Endothelial cell of umbilical vein (primary cell): ENCODE measurements around the gene AUTS2. TPM values are rescaled to one million over a fixed set of nuclear protein-coding genes. Genes with fewer than 3 reads are reported as not detected.

Experiments used
- BruUV-seq: library from RNA; stranded (reverse); fragments of 400-500 nt; replicated peaks from 2 replicates; lab custom pipeline; 2021; lab: Mats Ljungman, UMichigan
- CTCF ChIA-PET: fragments of 300-600, 350-600 bp; sonication (Branson Sonifier 250); formaldehyde crosslinking; loops from one replicate; lab custom pipeline; 2021; ENCODE audit warnings: antibody characterized with exemption, inconsistent platforms; lab: Charles Lee
- POLR2A ChIA-PET: fragments of 300-600, 350-600 bp; sonication (Branson Sonifier 250); formaldehyde crosslinking; loops from one replicate; lab custom pipeline; 2021; ENCODE audit warnings: antibody characterized with exemption, inconsistent platforms; lab: Charles Lee
- DNase-seq: peaks from one replicate; pipeline ENCODE4 v3.0.0-alpha.2; 2011; ENCODE audit warnings: low read depth, low spot score
- FAIRE-seq: peaks from 2 replicates; lab custom pipeline; 2011; peaks lifted over from hg19 to GRCh38; lab: Jason Lieb, UNC
- H2AFZ ChIP-seq: 2 replicates; pipeline ENCODE4 v1.6.0; 2012; ENCODE audit warnings: low read depth, low read length, control low read depth, inconsistent platforms
- H3K27ac ChIP-seq: 2 replicates; pipeline ENCODE4 v1.5.1; 2011; ENCODE audit warnings: low read depth, mild to moderate bottlenecking, control low read depth, low read length, moderate library complexity; ENCODE audit not compliant: insufficient read depth
- H3K27me3 ChIP-seq, 2 experiments: 2 replicates each; pipeline versions ENCODE4 v1.6.0 to v1.6.1; 2011; ENCODE audit warnings: low read length in 2 of 2, mixed read lengths in 1 of 2; ENCODE audit not compliant: control insufficient read depth in 2 of 2, insufficient read depth in 2 of 2
- H3K36me3 ChIP-seq, 2 experiments: 2 replicates in 1 of 2; 3 replicates in 1 of 2; pipeline ENCODE4 v1.5.1; 2011; ENCODE audit warnings: low read length in 2 of 2, mild to moderate bottlenecking in 1 of 2, moderate library complexity in 1 of 2; ENCODE audit not compliant: control insufficient read depth in 2 of 2, insufficient read depth in 2 of 2; ENCODE audit errors: extremely low read depth in 1 of 2
- H3K4me1 ChIP-seq: 3 replicates; pipeline ENCODE4 v1.5.1; 2011; ENCODE audit warnings: mild to moderate bottlenecking, low read length; ENCODE audit not compliant: control insufficient read depth, insufficient read depth; ENCODE audit errors: extremely low read depth
- H3K4me2 ChIP-seq: 2 replicates; pipeline ENCODE4 v1.6.1; 2011; ENCODE audit warnings: low read length, control low read depth, mixed read lengths; ENCODE audit not compliant: insufficient read depth
- H3K4me3 ChIP-seq, 3 experiments: fragments of 200-600 bp in 1 of 3; sonication (generic), shearing (Covaris generic) in 1 of 3; replicated peaks in 1 of 3; 2 replicates each; pipeline ENCODE4 v1.5.1; 2011 to 2016; ENCODE audit warnings: control low read depth in 3 of 3, low read length in 3 of 3, mild to moderate bottlenecking in 2 of 3, inconsistent platforms in 1 of 3, low read depth in 1 of 3, moderate library complexity in 1 of 3; ENCODE audit not compliant: insufficient read depth in 1 of 3
- H3K79me2 ChIP-seq: 2 replicates; pipeline ENCODE4 v1.6.0; 2012; ENCODE audit warnings: low read length, inconsistent platforms; ENCODE audit not compliant: control insufficient read depth, insufficient read depth
- H3K9ac ChIP-seq: replicated peaks from 2 replicates; pipeline ENCODE3; 2011; ENCODE audit warnings: low read length, control low read depth; ENCODE audit not compliant: insufficient read depth; ENCODE audit errors: extremely low read depth
- H3K9me1 ChIP-seq: replicated peaks from 3 replicates; pipeline ENCODE4 v1.6.0; 2011; ENCODE audit warnings: mild to moderate bottlenecking, low read length; ENCODE audit not compliant: control insufficient read depth, insufficient read depth; ENCODE audit errors: extremely low read depth
- H3K9me3 ChIP-seq: replicated peaks from 2 replicates; pipeline ENCODE4 v1.5.1; 2012; ENCODE audit warnings: low read length, inconsistent platforms; ENCODE audit not compliant: control insufficient read depth, insufficient read depth
- H4K20me1 ChIP-seq: replicated peaks from 2 replicates; pipeline ENCODE3; 2011; ENCODE audit warnings: mild to moderate bottlenecking, low read length; ENCODE audit not compliant: control insufficient read depth, insufficient read depth; ENCODE audit errors: extremely low read depth
- CTCF ChIP-seq, 2 donors: IDR thresholded peaks; 1 replicate in 1 of 2; 2 replicates in 1 of 2; pipeline ENCODE4 v1.5.1; 2011; ENCODE audit warnings: low read length in 2 of 2, mild to moderate bottlenecking in 2 of 2, moderate library complexity in 2 of 2, control low read depth in 1 of 2, inconsistent platforms in 1 of 2, low read depth in 1 of 2; ENCODE audit not compliant: insufficient read depth in 1 of 2; ENCODE audit errors: extremely low read depth in 1 of 2
- EZH2 ChIP-seq: IDR thresholded peaks from 2 replicates; pipeline ENCODE4 v1.6.1; 2012; ENCODE audit warnings: borderline replicate concordance, low read depth, mild to moderate bottlenecking, moderate library complexity, low read length, inconsistent platforms; ENCODE audit not compliant: severe bottlenecking
- FOS ChIP-seq: IDR thresholded peaks from 2 replicates; pipeline ENCODE4 v1.6.1; 2011; ENCODE audit warnings: mild to moderate bottlenecking, low read length, moderate library complexity, borderline replicate concordance; ENCODE audit not compliant: insufficient read depth
- GATA2 ChIP-seq: IDR thresholded peaks from 2 replicates; pipeline ENCODE4 v1.7.0; 2011; ENCODE audit warnings: low read depth, mild to moderate bottlenecking, moderate library complexity, mixed read lengths, low read length; ENCODE audit not compliant: insufficient read length, insufficient read depth
- JUN ChIP-seq: IDR thresholded peaks from 2 replicates; pipeline ENCODE4 v1.6.1; 2011; ENCODE audit warnings: borderline replicate concordance, low read depth; ENCODE audit not compliant: insufficient read length, insufficient read depth
- MAX ChIP-seq: IDR thresholded peaks from 2 replicates; pipeline ENCODE4 v1.6.1; 2011; ENCODE audit not compliant: insufficient read depth, insufficient read length
- MYC ChIP-seq: IDR thresholded peaks from one replicate; pipeline ENCODE4 v1.6.1; 2011; ENCODE audit warnings: mild to moderate bottlenecking, low read depth, low read length
- POLR2A ChIP-seq: IDR thresholded peaks from 2 replicates; pipeline ENCODE4 v1.6.1; 2012; ENCODE audit warnings: low read depth, mild to moderate bottlenecking, control low read depth, low read length
- POLR2AphosphoS5 ChIP-seq: IDR thresholded peaks from 2 replicates; pipeline ENCODE4 v1.6.1; 2012; ENCODE audit warnings: low read depth, mild to moderate bottlenecking, control low read depth, low read length, moderate library complexity; ENCODE audit not compliant: insufficient read depth
- dilution Hi-C: fragments of 300-500 bp; cut with MboI; formaldehyde crosslinking; loops from one replicate; pipeline ENCODE4 v1.15.0; 2019; ENCODE audit warnings: low sequenced_read_pairs; ENCODE audit not compliant: extremely low pct_ligation_motif_present
- intact Hi-C: fragments of 100-400 bp; cut with micrococcal nuclease; formaldehyde crosslinking; loops from one replicate; pipeline ENCODE4 v1.10.0; 2022
- polyA plus RNA-seq, 4 experiments: library from polyadenylated mRNA; depleted of rRNA in 3 of 4; stranded (reverse) in 3 of 4; unstranded in 1 of 4; fragments of >200 nt; gene quantifications; 2 replicates each; pipeline versions ENCODE4 v1.2.1 to v1.2.3, GENCODE V29; 2011 to 2012; ENCODE audit warnings: missing spikeins in 1 of 4
- total RNA-seq: library from RNA; stranded (reverse); gene quantifications from 2 replicates; pipeline ENCODE4 v1.2.3, GENCODE V29; 2021

Gene AUTS2
- total and polyA plus RNA-seq, 2 donors (not counting 3 experiments of a cell fraction or from before 2014, with no cell fraction given): 0.59 to 8.0 TPM

GRCh38 chr7:70239918-70240317 is 641.6 kb downstream of the AUTS2 start:
- FAIRE-seq (no peak), DNase-seq (no peak)
- Histone ChIP-seq H3K27me3 (no peaks in the 10 kb centered on the region), H2AFZ (no peak overlapping the region), H3K27ac (no peak overlapping the region), H3K4me2 (no peak overlapping the region), H3K9me1 (no peaks in the 10 kb centered on the region), H3K9me3 (no peaks in the 10 kb centered on the region), H3K4me3 (no peak overlapping the region), H3K36me3 (no peaks in the 10 kb centered on the region), H3K9ac (no peak overlapping the region), H4K20me1 (no peaks in the 10 kb centered on the region), H3K79me2 (no peaks in the 10 kb centered on the region), H3K4me1 (no peaks in the 10 kb centered on the region)
- intact Hi-C loops (no loop called here), dilution Hi-C loops (no loop called here)
- ChIA-PET CTCF (no interaction called here), POLR2A (no interaction called here)
- TF ChIP-seq GATA2: no peak
- TF ChIP-seq MYC: no peak
- no peak for TF ChIP-seq MAX
- TF ChIP-seq EZH2: no peak
- TF ChIP-seq POLR2A: no peak
- TF ChIP-seq FOS: no peak
- no peak for TF ChIP-seq JUN
- no peak for TF ChIP-seq POLR2AphosphoS5
- TF ChIP-seq CTCF (IDR thresholded peaks at IDR 0.05; ENCODE audit: extremely low read depth in 1 of 2, insufficient read depth in 1 of 2, low read depth in 1 of 2, low read length in 2 of 2): no peak
- no TSS peak for BruUV-seq
